H9 (cell line): Measurements from ENCODE around the gene ASTN2. TPM values are rescaled to one million over a fixed set of nuclear protein-coding genes. Genes with fewer than 3 reads are reported as not detected.

Experiments
- DNase-seq: peaks from one replicate; pipeline ENCODE4 v3.0.0-alpha.2; 2017
- H2AFZ ChIP-seq: one replicate; pipeline ENCODE4 v1.6.1; 2013; ENCODE audit warnings: mild to moderate bottlenecking, low read length, control low read depth, moderate library complexity
- H2AK5ac ChIP-seq: 2 replicates; pipeline ENCODE4 v1.6.1; 2013; ENCODE audit warnings: low read length, control low read depth, mixed read lengths; ENCODE audit not compliant: insufficient read length
- H2BK120ac ChIP-seq: one replicate; pipeline ENCODE4 v1.6.1; 2013; ENCODE audit warnings: low read depth, mild to moderate bottlenecking, low read length, control low read depth, inconsistent platforms; ENCODE audit not compliant: poor library complexity, severe bottlenecking
- H2BK12ac ChIP-seq: 2 replicates; pipeline ENCODE4 v1.6.1; 2013; ENCODE audit warnings: low read length, control low read depth, mixed read lengths, low read depth; ENCODE audit not compliant: insufficient read length
- H2BK15ac ChIP-seq: 2 replicates; pipeline ENCODE4 v1.6.1; 2013; ENCODE audit warnings: low read depth, low read length, control low read depth
- H2BK20ac ChIP-seq: one replicate; pipeline ENCODE4 v1.6.1; 2013; ENCODE audit warnings: low read depth, mild to moderate bottlenecking, low read length, control low read depth, inconsistent platforms; ENCODE audit not compliant: poor library complexity, severe bottlenecking
- H2BK5ac ChIP-seq: 2 replicates; pipeline ENCODE4 v1.6.1; 2013; ENCODE audit warnings: low read length, control low read depth, mixed read lengths; ENCODE audit not compliant: insufficient read length
- H3K14ac ChIP-seq: 2 replicates; pipeline ENCODE4 v1.6.1; 2013; ENCODE audit warnings: low read length, control low read depth; ENCODE audit not compliant: insufficient read depth
- H3K18ac ChIP-seq: 2 replicates; pipeline ENCODE4 v1.6.1; 2013; ENCODE audit warnings: low read depth, mild to moderate bottlenecking, mixed read lengths, low read length, control low read depth; ENCODE audit not compliant: insufficient read length
- H3K23ac ChIP-seq: 2 replicates; pipeline ENCODE4 v1.6.1; 2013; ENCODE audit warnings: low read length, control low read depth, mixed read lengths, low read depth; ENCODE audit not compliant: insufficient read length
- H3K23me2 ChIP-seq: 2 replicates; pipeline ENCODE4 v1.6.1; 2013; ENCODE audit warnings: low read depth, mild to moderate bottlenecking, mixed read lengths, low read length, control low read depth; ENCODE audit not compliant: insufficient read length, poor library complexity, severe bottlenecking
- H3K27ac ChIP-seq: 2 replicates; pipeline ENCODE4 v1.5.1; 2013; ENCODE audit warnings: low read length, control low read depth, mixed read lengths, low read depth; ENCODE audit not compliant: insufficient read length
- H3K27me3 ChIP-seq: 2 replicates; pipeline ENCODE4 v1.6.1; 2013; ENCODE audit warnings: low read length, control low read depth, inconsistent platforms; ENCODE audit not compliant: insufficient read depth
- H3K4ac ChIP-seq: 2 replicates; pipeline ENCODE4 v1.6.1; 2013; ENCODE audit warnings: low read depth, mild to moderate bottlenecking, control low read depth, inconsistent platforms, low read length, moderate library complexity
- H3K4me1 ChIP-seq: 2 replicates; pipeline ENCODE4 v1.6.1; 2013; ENCODE audit warnings: low read length, control low read depth, inconsistent platforms; ENCODE audit not compliant: insufficient read depth
- H3K4me2 ChIP-seq: 2 replicates; pipeline ENCODE4 v1.6.1; 2013; ENCODE audit warnings: low read length, control low read depth, mixed read lengths; ENCODE audit not compliant: insufficient read length, insufficient read depth
- H3K56ac ChIP-seq: 2 replicates; pipeline ENCODE4 v1.6.1; 2013; ENCODE audit warnings: low read depth, mild to moderate bottlenecking, mixed read lengths, low read length, control low read depth; ENCODE audit not compliant: insufficient read length
- H3K79me1 ChIP-seq: 2 replicates; pipeline ENCODE4 v1.6.1; 2013; ENCODE audit warnings: low read depth, mild to moderate bottlenecking, moderate library complexity, low read length, control low read depth, inconsistent platforms; ENCODE audit not compliant: insufficient read depth, poor library complexity, severe bottlenecking
- H3K79me2 ChIP-seq: 2 replicates; pipeline ENCODE4 v1.6.1; 2013; ENCODE audit warnings: low read length, control low read depth, inconsistent platforms; ENCODE audit not compliant: insufficient read depth
- H3K9ac ChIP-seq: 2 replicates; pipeline ENCODE4 v1.6.1; 2013; ENCODE audit warnings: low read length, control low read depth, mixed read lengths; ENCODE audit not compliant: insufficient read length; ENCODE audit errors: extremely low read depth
- H3K9me3 ChIP-seq: one replicate; pipeline ENCODE4 v1.6.1; 2013; ENCODE audit warnings: low read depth, low read length, inconsistent platforms; ENCODE audit not compliant: control insufficient read depth
- H3T11ph ChIP-seq: one replicate; pipeline ENCODE4 v1.6.1; 2013; ENCODE audit warnings: mild to moderate bottlenecking, low read length, control low read depth, inconsistent platforms
- H4K20me1 ChIP-seq: one replicate; pipeline ENCODE4 v1.6.1; 2013; ENCODE audit not compliant: control insufficient read depth, insufficient read length, insufficient read depth
- H4K5ac ChIP-seq: 2 replicates; pipeline ENCODE4 v1.6.1; 2013; ENCODE audit warnings: low read depth, mild to moderate bottlenecking, mixed read lengths, low read length, control low read depth; ENCODE audit not compliant: insufficient read length
- H4K8ac ChIP-seq: replicated peaks from 2 replicates; pipeline ENCODE4 v1.6.1; 2013; ENCODE audit warnings: low read length, control low read depth, mixed read lengths, low read depth; ENCODE audit not compliant: insufficient read length
- H4K91ac ChIP-seq: 2 replicates; pipeline ENCODE4 v1.6.1; 2013; ENCODE audit warnings: low read depth, mild to moderate bottlenecking, moderate library complexity, mixed read lengths, low read length, control low read depth; ENCODE audit not compliant: insufficient read length
- H3K27ac Mint-ChIP-seq, 3 experiments: 2 replicates in 2 of 3; 3 replicates in 1 of 3; pipeline ENCODE4 v1.8.0; 2020 to 2021; ENCODE audit warnings: mixed read lengths in 3 of 3, mild to moderate bottlenecking in 1 of 3, moderate library complexity in 1 of 3
- H3K27me3 Mint-ChIP-seq: 2 replicates; pipeline ENCODE4 v1.8.0; 2021; ENCODE audit warnings: low read depth, mild to moderate bottlenecking, moderate library complexity, mixed read lengths
- H3K36me3 Mint-ChIP-seq, 3 experiments: 2 replicates in 2 of 3; 3 replicates in 1 of 3; pipeline ENCODE4 v1.8.0; 2020 to 2021; ENCODE audit warnings: low read depth in 3 of 3, mixed read lengths in 3 of 3; ENCODE audit not compliant: insufficient read depth in 1 of 3
- H3K4me1 Mint-ChIP-seq, 2 experiments: 2 replicates each; pipeline ENCODE4 v1.8.0; 2020; ENCODE audit warnings: mixed read lengths in 2 of 2
- H3K4me3 Mint-ChIP-seq, 2 experiments: 2 replicates in 1 of 2; 3 replicates in 1 of 2; pipeline ENCODE4 v1.8.0; 2020 to 2021; ENCODE audit warnings: mild to moderate bottlenecking in 2 of 2, mixed read lengths in 2 of 2, moderate library complexity in 1 of 2
- H3K9me3 Mint-ChIP-seq, 2 experiments: 2 replicates in 1 of 2; 3 replicates in 1 of 2; pipeline ENCODE4 v1.8.0; 2020; ENCODE audit warnings: mild to moderate bottlenecking in 2 of 2, mixed read lengths in 2 of 2, moderate library complexity in 1 of 2
- WGBS: extraction: QIAGEN DNeasy Blood & Tissue Kit; methylation state at CpG from one replicate; pipeline ENCODE4 v1.1.7; 2013; ENCODE audit warnings: missing lambda C conversion rate, low lambda C conversion rate, mixed read lengths; ENCODE audit not compliant: insufficient read length; ENCODE audit errors: extremely low coverage; 5-methylcytosine and 5-hydroxymethylcytosine counted together
- total RNA-seq: library from RNA; stranded (reverse); gene quantifications from 2 replicates; pipeline ENCODE4 v1.2.1, GENCODE V29; 2021
- TF ChIP-seq, protein P1 (sequence below): fragments of 200-600 bp; sonication (generic); conservative IDR thresholded peaks from 3 replicates; pipeline ENCODE4 v1.8.0; 2021; ENCODE audit warnings: antibody characterized with exemption, mild to moderate bottlenecking

The ASTN2 gene
- total RNA-seq, 1 experiment from 2014 or later, result 9.7 TPM

DNA sequence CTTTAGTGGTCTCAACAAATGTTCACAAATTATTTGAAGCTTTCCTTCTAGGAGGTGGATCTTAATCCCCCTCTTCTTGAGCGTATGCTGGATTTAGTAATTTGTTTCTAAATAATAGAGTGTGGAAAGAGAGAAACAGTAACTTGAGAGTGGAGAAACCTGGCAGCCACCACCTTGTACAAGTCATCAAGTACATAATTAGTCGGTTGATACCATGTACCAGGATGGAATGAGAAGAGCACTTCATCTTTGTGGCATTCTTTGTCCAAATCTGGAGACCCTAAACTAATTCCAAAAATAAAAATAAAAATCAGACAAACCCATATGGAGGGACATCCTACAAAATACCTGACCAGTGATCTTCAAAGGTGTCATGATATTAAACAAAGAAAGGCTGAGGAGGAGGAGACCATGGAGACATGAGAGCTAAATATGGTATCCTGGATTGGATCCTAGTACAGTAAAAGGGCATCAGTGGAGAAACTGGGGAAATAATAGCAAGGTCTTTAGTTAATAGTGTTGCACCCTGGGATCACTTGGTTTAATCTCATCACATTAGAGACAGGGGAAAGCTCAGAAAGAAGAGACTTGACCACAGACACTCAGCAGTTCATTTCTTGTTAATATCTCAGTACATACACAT is 147.9 kb downstream of the ASTN2 start:
- no peak overlapping the region for H3K56ac ChIP-seq
- H3K23ac ChIP-seq, result no peak overlapping the region
- H3K27ac ChIP-seq, result no peak overlapping the region
- H4K20me1 ChIP-seq, result no peaks in the 10 kb centered on the region
- no peak overlapping the region for H2AK5ac ChIP-seq
- peaks cover 6% of the 10 kb centered on the region; the same call in 1 of the 2 replicates for H3K4me1 ChIP-seq
- no peak overlapping the region for H4K5ac ChIP-seq
- peaks cover 17 to 32% of the 10 kb centered on the region in 2 experiments for H3K4me1 Mint-ChIP-seq
- peaks cover 13% of the 10 kb centered on the region for H3K27me3 ChIP-seq
- H3K23me2 ChIP-seq, result no peaks in the 10 kb centered on the region
- no peak overlapping the region for H3K18ac ChIP-seq
- no peak overlapping the region for H4K91ac ChIP-seq
- no peak overlapping the region for H2AFZ ChIP-seq
- H3K4me3 Mint-ChIP-seq, result no peak overlapping the region
- WGBS, result no CpG with 5 or more reads among the region's 2 CpGs
- H3K9me3 ChIP-seq, result no peaks in the 10 kb centered on the region
- no peaks in the 10 kb centered on the region for H3K79me1 ChIP-seq
- H4K8ac ChIP-seq, result no peak overlapping the region
- H3K14ac ChIP-seq, result no peak overlapping the region
- no peak overlapping the region for H3K27ac Mint-ChIP-seq
- no peaks in the 10 kb centered on the region for H3K9me3 Mint-ChIP-seq
- H2BK15ac ChIP-seq, result no peak overlapping the region
- H3T11ph ChIP-seq, result no peak overlapping the region
- no peaks in the 10 kb centered on the region; a peak in 2 of 7 replicates for H3K36me3 Mint-ChIP-seq
- H3K9ac ChIP-seq, result no peak overlapping the region
- peaks cover 50% of the 10 kb centered on the region for H3K27me3 Mint-ChIP-seq
- TF ChIP-seq, protein P1, sequence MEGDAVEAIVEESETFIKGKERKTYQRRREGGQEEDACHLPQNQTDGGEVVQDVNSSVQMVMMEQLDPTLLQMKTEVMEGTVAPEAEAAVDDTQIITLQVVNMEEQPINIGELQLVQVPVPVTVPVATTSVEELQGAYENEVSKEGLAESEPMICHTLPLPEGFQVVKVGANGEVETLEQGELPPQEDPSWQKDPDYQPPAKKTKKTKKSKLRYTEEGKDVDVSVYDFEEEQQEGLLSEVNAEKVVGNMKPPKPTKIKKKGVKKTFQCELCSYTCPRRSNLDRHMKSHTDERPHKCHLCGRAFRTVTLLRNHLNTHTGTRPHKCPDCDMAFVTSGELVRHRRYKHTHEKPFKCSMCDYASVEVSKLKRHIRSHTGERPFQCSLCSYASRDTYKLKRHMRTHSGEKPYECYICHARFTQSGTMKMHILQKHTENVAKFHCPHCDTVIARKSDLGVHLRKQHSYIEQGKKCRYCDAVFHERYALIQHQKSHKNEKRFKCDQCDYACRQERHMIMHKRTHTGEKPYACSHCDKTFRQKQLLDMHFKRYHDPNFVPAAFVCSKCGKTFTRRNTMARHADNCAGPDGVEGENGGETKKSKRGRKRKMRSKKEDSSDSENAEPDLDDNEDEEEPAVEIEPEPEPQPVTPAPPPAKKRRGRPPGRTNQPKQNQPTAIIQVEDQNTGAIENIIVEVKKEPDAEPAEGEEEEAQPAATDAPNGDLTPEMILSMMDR, result no peak
- no peak overlapping the region for H2BK20ac ChIP-seq
- H3K4me2 ChIP-seq, result no peak overlapping the region
- no peak overlapping the region for H2BK120ac ChIP-seq
- no peak overlapping the region for H3K4ac ChIP-seq
- no peak overlapping the region for H2BK5ac ChIP-seq
- no peak for DNase-seq
- H2BK12ac ChIP-seq, result no peak overlapping the region
- no peaks in the 10 kb centered on the region for H3K79me2 ChIP-seq
